Immature natural killer cell (primary cell): ENCODE measurements around the gene GALNT1. TPM values are rescaled to one million over a fixed set of nuclear protein-coding genes. Genes with fewer than 3 reads are reported as not detected.
"Not testable (repeated sequence)": the region's sequence is repeated elsewhere in the genome, so short reads cannot be mapped to it uniquely, and the experiment has no call there.

Source experiments
- DNase-seq, 3 donors: peaks; one replicate each; pipeline ENCODE4 v3.0.0; 2022; ENCODE audit warnings: mixed read lengths in 1 of 3
- H3K27ac Mint-ChIP-seq, 6 donors: one replicate each; pipeline ENCODE4 v1.8.0; 2020; ENCODE audit warnings: mixed read lengths in 6 of 6, mild to moderate bottlenecking in 5 of 6, inconsistent platforms in 4 of 6, moderate library complexity in 3 of 6
- H3K27me3 Mint-ChIP-seq, 3 donors: one replicate each; pipeline ENCODE4 v1.8.0; 2020 to 2021; ENCODE audit warnings: low read depth in 3 of 3, mild to moderate bottlenecking in 3 of 3, mixed read lengths in 3 of 3, moderate library complexity in 3 of 3, inconsistent platforms in 1 of 3
- H3K36me3 Mint-ChIP-seq, 3 donors: one replicate each; pipeline ENCODE4 v1.8.0; 2020; ENCODE audit warnings: mixed read lengths in 3 of 3, inconsistent platforms in 2 of 3, mild to moderate bottlenecking in 2 of 3
- H3K4me1 Mint-ChIP-seq, 2 donors: one replicate each; pipeline ENCODE4 v1.8.0; 2020; ENCODE audit warnings: inconsistent platforms in 2 of 2, mild to moderate bottlenecking in 2 of 2, mixed read lengths in 2 of 2, moderate library complexity in 1 of 2
- H3K4me3 Mint-ChIP-seq, 5 donors: one replicate each; pipeline ENCODE4 v1.8.0; 2020; ENCODE audit warnings: mild to moderate bottlenecking in 5 of 5, mixed read lengths in 5 of 5, inconsistent platforms in 3 of 5, moderate library complexity in 3 of 5
- H3K9me3 Mint-ChIP-seq, 6 donors: one replicate each; pipeline ENCODE4 v1.8.0; 2020; ENCODE audit warnings: mild to moderate bottlenecking in 6 of 6, mixed read lengths in 6 of 6, inconsistent platforms in 4 of 6, moderate library complexity in 3 of 6
- polyA plus RNA-seq, 3 donors: library from polyadenylated mRNA; unstranded; fragments of 300-500 nt; fragmentation: Illumina TruSeq; gene quantifications; one replicate each; pipeline ENCODE4 v1.2.3, GENCODE V29; 2021

Gene GALNT1
- 100 to 1,000 TPM in 1 of 3 donors, 10 to 100 TPM in 2; 28.5 to 112 (median 59.5) TPM for polyA plus RNA-seq

DNA sequence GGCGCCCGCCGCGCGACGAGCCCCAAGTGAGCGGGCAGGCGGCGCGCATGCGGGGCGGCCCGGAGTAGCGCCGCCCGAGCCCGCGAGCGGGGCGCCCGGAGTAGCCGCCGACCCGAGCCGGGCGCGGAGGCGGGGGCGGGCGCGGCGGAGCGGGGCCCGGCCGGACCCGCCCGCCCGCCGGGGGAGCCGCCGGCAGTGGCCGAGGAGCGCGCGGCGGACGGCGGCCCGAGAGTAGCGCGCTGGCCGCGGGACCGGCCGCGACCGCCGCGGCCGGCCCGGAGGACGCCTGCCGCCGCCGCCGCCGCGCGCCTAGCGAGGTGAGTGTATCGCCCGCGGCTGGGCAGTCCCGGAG lies at the start of gene GALNT1:
Gene GALNT1, plus strand, starts transcription at position 195 of the 352 bp plus-strand sequence. CDS start 72,923 bp downstream, outside the sequence.
- Mint-ChIP-seq H3K27me3 (peaks cover 0 to 16% (median 10%) of the 10 kb centered on the region in 3 donors), H3K9me3 (no peaks in the 10 kb centered on the region), H3K4me1 (peaks cover 33 to 43% of the 10 kb centered on the region in 2 donors), H3K27ac (peak within 1 kb of the TSS; percentile 60 to 87 (median 80)), H3K4me3 (peak within 1 kb of the TSS; percentile 84 to 90 (median 86)), H3K36me3 (no peaks in the 10 kb centered on the region)
- no peak for DNase-seq

GRCh38 chr18:35533916-35534405 lies 47.6 kb upstream of the GALNT1 start:
- DNase-seq = no peak
- Mint-ChIP-seq H3K27ac (no peak overlapping the region), H3K36me3 (no peaks in the 10 kb centered on the region), H3K27me3 (peaks cover 1 to 8% (median 6%) of the 10 kb centered on the region in 3 donors), H3K4me1 (peaks cover 12 to 24% of the 10 kb centered on the region in 2 donors), H3K4me3 (no peak overlapping the region), H3K9me3 (peaks cover 0 to 2% (median 0%) of the 10 kb centered on the region in 6 donors)

GRCh38 chr18:35535297-35535696 lies 46.2 kb upstream of the GALNT1 start:
- Mint-ChIP-seq H3K36me3 (no peaks in the 10 kb centered on the region), H3K27me3 (peaks cover 0 to 6% (median 6%) of the 10 kb centered on the region in 3 donors), H3K4me1 (peaks cover 12 to 24% of the 10 kb centered on the region in 2 donors), H3K27ac (peak overlapping the region in 3 of 6 donors; percentile 6 to 56 (median 15)), H3K4me3 (peak overlapping the region in 2 of 5 donors; percentile 2 to 5), H3K9me3 (peaks cover 0 to 2% (median 0%) of the 10 kb centered on the region in 6 donors)
- DNase-seq = no peak

GRCh38 chr18:35542356-35542755 lies 39.2 kb upstream of the GALNT1 start:
- Mint-ChIP-seq H3K36me3 (no peaks in the 10 kb centered on the region), H3K4me3 (no peak overlapping the region), H3K27ac (no peak overlapping the region), H3K9me3 (no peaks in the 10 kb centered on the region), H3K4me1 (no peaks in the 10 kb centered on the region), H3K27me3 (peaks cover 4 to 13% (median 7%) of the 10 kb centered on the region in 3 donors)
- DNase-seq = no peak

DNA sequence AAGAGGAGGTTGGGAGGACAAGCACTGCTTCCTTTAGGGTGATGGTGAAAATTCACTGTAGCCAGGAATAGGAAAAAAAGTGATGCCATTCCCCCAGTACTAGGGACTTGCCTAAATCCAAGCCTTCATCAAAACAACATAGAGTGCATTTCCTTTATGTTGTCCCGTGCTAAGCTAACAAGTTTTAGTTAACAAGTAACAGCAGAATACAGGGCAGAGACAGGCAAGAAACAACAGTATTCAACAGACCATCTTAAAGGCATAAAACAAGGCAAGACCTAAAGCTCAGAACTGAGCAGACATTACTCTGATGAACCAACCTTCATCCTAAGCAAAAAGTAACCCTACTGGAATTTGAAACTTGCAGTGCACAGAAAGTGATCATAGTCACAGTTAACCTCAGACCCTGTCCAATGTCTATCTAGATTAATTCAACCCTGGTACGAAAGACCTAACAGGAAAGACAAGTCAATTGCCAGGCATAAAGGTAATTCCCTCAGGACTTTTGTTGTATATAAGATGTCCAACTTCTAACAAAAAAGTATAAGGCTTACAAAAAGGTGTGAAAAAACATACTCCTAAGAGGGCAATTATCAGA lies 34.4 kb upstream of the GALNT1 start:
- DNase-seq = no peak
- Mint-ChIP-seq H3K27me3 (peaks cover 2 to 13% (median 5%) of the 10 kb centered on the region in 3 donors), H3K36me3 (no peaks in the 10 kb centered on the region), H3K27ac (no peak overlapping the region), H3K4me3 (no peak overlapping the region), H3K9me3 (no peaks in the 10 kb centered on the region), H3K4me1 (no peaks in the 10 kb centered on the region)

- Mint-ChIP-seq H3K4me1 (no peaks in the 10 kb centered on the region), H3K4me3 (no peak overlapping the region), H3K27me3 (peaks cover 0 to 18% (median 3%) of the 10 kb centered on the region in 3 donors), H3K9me3 (no peaks in the 10 kb centered on the region), H3K27ac (no peak overlapping the region), H3K36me3 (no peaks in the 10 kb centered on the region)
- DNase-seq = no peak
Observed at GRCh38 chr18:35549564-35549963, 32.0 kb upstream of the GALNT1 start.

GRCh38 chr18:35553300-35553699 lies 28.2 kb upstream of the GALNT1 start:
- no peak overlapping the region for H3K4me3 Mint-ChIP-seq
- no peaks in the 10 kb centered on the region for H3K36me3 Mint-ChIP-seq
- H3K9me3 Mint-ChIP-seq = no peaks in the 10 kb centered on the region

GRCh38 chr18:35555538-35555937 lies 26.0 kb upstream of the GALNT1 start:
- not testable (repeated sequence) for H3K27ac Mint-ChIP-seq, H3K9me3 Mint-ChIP-seq, DNase-seq, H3K27me3 Mint-ChIP-seq, H3K36me3 Mint-ChIP-seq, H3K4me1 Mint-ChIP-seq, H3K4me3 Mint-ChIP-seq

More at GRCh38 chr18:35553300-35553699, 28.2 kb upstream of the GALNT1 start:
- H3K4me1 Mint-ChIP-seq = no peaks in the 10 kb centered on the region
- H3K27me3 Mint-ChIP-seq = peaks cover 2 to 9% (median 5%) of the 10 kb centered on the region in 3 donors
- no peak overlapping the region for H3K27ac Mint-ChIP-seq
- no peak for DNase-seq

DNA sequence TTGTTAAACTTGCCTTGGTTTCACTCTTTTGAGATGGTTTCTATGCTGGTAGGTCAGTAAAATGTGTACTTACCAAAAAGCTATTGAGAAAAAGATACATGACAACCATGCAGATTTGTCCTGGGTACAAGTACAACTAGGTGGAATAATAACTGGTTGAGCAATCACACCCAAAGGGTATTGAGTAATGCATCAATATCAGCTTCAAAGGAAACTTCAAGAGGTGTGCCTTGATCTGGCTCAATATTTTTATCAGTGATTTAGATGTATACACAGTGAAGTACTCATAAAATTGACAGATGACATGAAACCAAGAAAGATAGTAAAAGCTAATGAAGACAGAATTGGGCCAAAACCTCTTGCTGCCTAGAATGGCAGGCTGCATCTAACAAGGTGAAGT lies 21.7 kb upstream of the GALNT1 start:
- Mint-ChIP-seq H3K27me3 (peaks cover under 1 to 7% (median 2%) of the 10 kb centered on the region in 3 donors), H3K36me3 (no peaks in the 10 kb centered on the region), H3K4me3 (no peak overlapping the region), H3K4me1 (no peaks in the 10 kb centered on the region), H3K27ac (no peak overlapping the region), H3K9me3 (no peaks in the 10 kb centered on the region)
- DNase-seq = no peak

- H3K27ac Mint-ChIP-seq = no peak overlapping the region
Observed at GRCh38 chr18:35564795-35565453, 16.6 kb upstream of the GALNT1 start.

GRCh38 chr18:35566019-35566418 lies 15.5 kb upstream of the GALNT1 start:
- Mint-ChIP-seq H3K27me3 (peaks cover 1 to 8% (median 2%) of the 10 kb centered on the region in 3 donors), H3K36me3 (no peaks in the 10 kb centered on the region), H3K9me3 (no peaks in the 10 kb centered on the region), H3K4me1 (no peaks in the 10 kb centered on the region), H3K27ac (no peak overlapping the region), H3K4me3 (no peak overlapping the region)
- DNase-seq = no peak

More at GRCh38 chr18:35564795-35565453, 16.6 kb upstream of the GALNT1 start:
- no peak overlapping the region for H3K4me3 Mint-ChIP-seq
- H3K36me3 Mint-ChIP-seq = no peaks in the 10 kb centered on the region
- H3K9me3 Mint-ChIP-seq = no peaks in the 10 kb centered on the region
- DNase-seq = no peak
- peaks cover 1 to 8% (median 2%) of the 10 kb centered on the region in 3 donors for H3K27me3 Mint-ChIP-seq
- H3K4me1 Mint-ChIP-seq = no peaks in the 10 kb centered on the region

DNA sequence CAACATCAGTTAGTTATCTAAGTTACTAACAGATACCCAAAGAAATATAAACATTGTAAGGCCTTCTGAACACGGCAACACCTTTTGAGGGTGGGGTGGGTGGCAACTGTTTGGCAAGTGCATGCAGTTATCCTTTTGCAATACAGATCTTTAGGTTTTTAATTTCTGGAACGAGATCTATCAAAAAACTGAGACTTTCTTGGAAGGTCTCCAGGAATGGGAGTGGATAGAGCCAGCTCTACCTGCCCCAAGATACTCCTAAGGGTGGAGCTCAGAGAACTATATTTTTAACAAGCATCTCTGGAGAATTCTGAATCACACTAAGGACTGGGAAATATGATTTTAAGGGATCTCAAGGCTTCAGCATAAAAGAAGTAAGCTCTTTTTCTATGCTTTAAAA lies 11.4 kb upstream of the GALNT1 start:
- Mint-ChIP-seq H3K36me3 (no peaks in the 10 kb centered on the region), H3K27me3 (peaks cover 0 to 4% (median 3%) of the 10 kb centered on the region in 3 donors), H3K27ac (no peak overlapping the region), H3K9me3 (no peaks in the 10 kb centered on the region), H3K4me1 (peaks cover 8 to 19% of the 10 kb centered on the region in 2 donors), H3K4me3 (no peak overlapping the region)
- no peak for DNase-seq

DNA sequence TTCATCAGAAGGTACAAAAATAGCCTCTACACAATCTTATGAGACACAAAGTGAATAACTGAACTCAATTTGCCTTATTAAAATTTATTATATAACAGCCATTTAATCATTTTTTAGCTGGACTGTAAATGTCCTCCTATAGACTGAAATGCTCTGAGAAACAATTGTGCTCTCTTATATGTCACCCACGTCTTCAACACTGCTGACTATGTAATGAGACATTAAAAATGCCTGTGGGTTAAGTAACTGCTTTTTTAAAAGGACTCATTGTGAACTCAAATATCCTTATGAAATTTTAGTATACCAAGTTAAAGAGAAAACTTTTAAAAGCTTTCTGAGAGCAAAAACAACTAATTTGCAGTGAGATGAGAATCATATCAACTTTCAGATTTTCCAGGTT lies 10.4 kb upstream of the GALNT1 start:
- H3K27ac Mint-ChIP-seq = no peak overlapping the region
- H3K4me1 Mint-ChIP-seq = peaks cover 8 to 19% of the 10 kb centered on the region in 2 donors
- no peaks in the 10 kb centered on the region for H3K36me3 Mint-ChIP-seq
- peaks cover 0 to 4% (median 3%) of the 10 kb centered on the region in 3 donors for H3K27me3 Mint-ChIP-seq
- no peak for DNase-seq
- no peak overlapping the region for H3K4me3 Mint-ChIP-seq
- H3K9me3 Mint-ChIP-seq = no peaks in the 10 kb centered on the region

- Mint-ChIP-seq H3K27me3 (peaks cover 0 to 3% (median under 1%) of the 10 kb centered on the region in 3 donors), H3K4me3 (no peak overlapping the region), H3K36me3 (no peaks in the 10 kb centered on the region), H3K27ac (peak overlapping the region in 1 of 6 donors; percentile 6), H3K9me3 (no peaks in the 10 kb centered on the region), H3K4me1 (peaks cover 8 to 19% of the 10 kb centered on the region in 2 donors)
- DNase-seq = no peak
Observed at GRCh38 chr18:35572644-35573043, 8.9 kb upstream of the GALNT1 start.
